GM12873 (cell line): Measurements from ENCODE around the gene FTO.

Experiments used
- CTCF ChIP-seq: IDR thresholded peaks from 2 replicates; pipeline ENCODE4 v1.5.1; 2012; ENCODE audit warnings: low read depth, mild to moderate bottlenecking, moderate library complexity, low read length, control low read depth; ENCODE audit not compliant: insufficient read depth; ENCODE audit errors: missing control alignments

FTO gene

GRCh38 chr16:53756275-53756996 lies 52.5 kb downstream of the FTO start:
- no peak for TF ChIP-seq CTCF

GRCh38 chr16:53757971-53758609 lies 54.1 kb downstream of the FTO start:
- TF ChIP-seq CTCF, result no peak

- TF ChIP-seq CTCF, result no peak
Measured at GRCh38 chr16:53761962-53762703, 58.2 kb downstream of the FTO start.

GRCh38 chr16:53766304-53767016 lies 62.5 kb downstream of the FTO start:
- TF ChIP-seq CTCF, result no peak

- TF ChIP-seq CTCF, result no peak
Measured at GRCh38 chr16:53768167-53768566, 64.2 kb downstream of the FTO start.

GRCh38 chr16:53768593-53768992 lies 64.6 kb downstream of the FTO start:
- no peak for TF ChIP-seq CTCF

GRCh38 chr16:53769185-53769584 lies 65.2 kb downstream of the FTO start:
- TF ChIP-seq CTCF, result no peak
